HFF-Myc (cell line): ENCODE data around the gene SH3PXD2A.
A peak's percentile ranks its signal among the peaks of the same experiment; 100 is the strongest.

Experiments used
- DNase-seq: peaks from one replicate; pipeline ENCODE4 v3.0.0-alpha.2; 2011; ENCODE audit warnings: low read depth; ENCODE audit errors: extremely low read depth
- H3K4me3 ChIP-seq: replicated peaks from 2 replicates; pipeline ENCODE4 v1.5.1; 2011; ENCODE audit warnings: low read depth, mild to moderate bottlenecking, control low read depth, low read length
- CTCF ChIP-seq: IDR thresholded peaks from 2 replicates; pipeline ENCODE4 v1.5.1; 2012; ENCODE audit warnings: mild to moderate bottlenecking, low read depth, low read length, control low read depth; ENCODE audit errors: missing control alignments

Gene SH3PXD2A

DNA sequence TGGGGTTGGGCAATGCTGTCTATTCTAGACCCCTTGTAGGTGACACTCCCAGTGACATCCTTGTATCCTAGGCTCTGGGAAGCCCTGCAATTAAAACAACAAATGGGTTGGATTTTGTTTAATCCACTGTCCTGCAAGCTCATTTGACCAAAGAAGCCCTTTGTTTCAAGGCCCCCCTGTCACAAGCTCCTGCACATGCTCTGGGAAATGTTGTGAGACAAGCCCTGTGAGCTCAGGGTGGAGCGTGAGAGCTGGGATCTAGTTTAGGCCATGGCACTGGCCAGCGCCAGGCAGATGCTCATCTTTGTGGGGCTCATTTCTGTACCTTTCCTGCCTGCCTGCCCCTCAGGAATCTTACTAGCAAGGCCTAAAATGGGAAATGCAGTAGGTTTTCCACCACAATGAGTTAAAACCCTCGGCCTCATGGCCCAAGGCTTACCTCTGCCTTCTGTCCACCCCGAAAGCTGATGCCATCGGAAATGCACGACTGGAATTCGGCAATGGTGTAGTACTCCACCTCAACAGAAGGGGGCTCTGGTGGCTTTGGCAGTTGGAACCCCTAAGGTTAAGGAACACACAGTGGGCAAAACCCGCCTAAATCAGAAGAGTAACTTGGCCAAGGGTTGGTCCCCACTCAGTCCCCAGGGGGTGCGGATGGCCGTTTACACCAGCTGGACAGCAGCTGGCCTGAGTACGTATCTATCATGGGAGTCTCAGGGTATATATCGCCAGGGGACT, 249.8 kb downstream of the SH3PXD2A start:
- no peak for DNase-seq
- no peak overlapping the region for H3K4me3 ChIP-seq
- peak; percentile 80 for TF ChIP-seq CTCF

GRCh38 chr10:103603382-103603781, 252.0 kb downstream of the SH3PXD2A start:
- no peak for DNase-seq
- no peak for TF ChIP-seq CTCF
- H3K4me3 ChIP-seq: no peak overlapping the region

DNA sequence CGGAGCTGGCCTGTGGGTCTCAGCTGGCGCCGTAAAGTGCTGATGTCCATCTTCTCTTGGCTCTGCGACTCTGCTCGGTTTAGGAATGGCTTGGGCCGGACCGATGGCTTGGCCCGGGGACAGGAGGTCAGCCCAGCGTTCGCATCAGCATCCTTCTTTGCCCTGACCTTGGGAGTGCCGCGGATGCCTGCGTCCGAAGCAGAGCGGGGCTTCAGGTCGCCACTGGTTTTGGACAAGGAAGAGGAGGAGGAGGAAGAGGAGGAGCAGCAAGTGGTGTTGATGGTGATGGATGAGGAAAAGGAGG, 252.6 kb downstream of the SH3PXD2A start:
- no peak for TF ChIP-seq CTCF
- H3K4me3 ChIP-seq: no peak overlapping the region
- DNase-seq: no peak

DNA sequence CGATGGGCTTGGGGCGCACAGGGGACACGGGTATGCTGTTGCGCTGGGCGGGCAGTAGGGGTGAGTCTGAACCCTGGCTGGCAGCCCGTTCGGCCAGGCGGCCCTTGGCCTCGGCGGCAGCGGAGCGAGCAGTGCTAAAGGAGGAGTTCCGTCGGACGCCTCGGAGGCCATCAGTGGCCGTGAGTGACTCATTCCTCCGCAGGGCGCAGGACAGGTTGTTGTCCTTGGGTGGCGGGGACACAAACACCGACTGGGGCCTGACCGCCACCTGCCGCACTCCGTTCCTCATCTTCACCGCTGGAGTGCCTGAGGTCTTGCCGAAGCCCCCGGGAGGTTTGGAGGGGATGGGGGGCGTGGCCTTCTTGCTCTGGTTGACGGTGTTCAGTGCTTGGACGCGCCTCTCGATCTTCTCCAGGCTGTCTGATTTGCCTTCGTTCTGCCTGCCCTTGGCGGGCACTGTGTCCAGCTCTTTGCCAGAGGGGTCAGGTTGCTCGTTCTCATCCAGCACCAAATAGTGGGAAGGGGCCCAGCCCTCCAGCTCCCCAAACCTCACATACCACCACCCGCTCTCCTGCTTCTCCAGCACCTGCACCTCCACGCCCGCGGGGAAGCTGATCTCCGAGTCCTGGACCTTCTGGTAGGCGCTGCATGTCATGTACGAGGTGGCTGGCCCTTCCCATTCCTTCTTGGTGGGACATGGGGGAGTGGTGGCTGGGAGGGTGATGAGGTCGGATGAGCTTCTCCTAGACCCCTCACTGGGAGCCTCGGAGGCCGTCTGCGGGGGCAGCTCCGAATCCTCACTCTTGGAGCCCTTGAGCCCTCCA, 253.1 kb downstream of the SH3PXD2A start:
- H3K4me3 ChIP-seq: no peak overlapping the region
- TF ChIP-seq CTCF: no peak
- DNase-seq: no peak

- TF ChIP-seq CTCF: no peak
- no peak for DNase-seq
- H3K4me3 ChIP-seq: no peak overlapping the region
Measured at GRCh38 chr10:103600956-103601569, 254.3 kb downstream of the SH3PXD2A start.

- no peak overlapping the region for H3K4me3 ChIP-seq
- TF ChIP-seq CTCF: no peak
- DNase-seq: no peak
Measured at GRCh38 chr10:103600325-103600724, 255.1 kb downstream of the SH3PXD2A start.
